Activated CD4-positive, alpha-beta T cell treated with anti-CD3 and anti-CD28 coated beads, Interleukin-2, amount 10 ng/mL, durations not matched to agents 7 days and 5 days (primary cell): ENCODE results near the gene UQCRH. TPM values are rescaled to one million over a fixed set of nuclear protein-coding genes. Genes with fewer than 3 reads are reported as not detected.

Experiments used
- total RNA-seq, 2 experiments: library from RNA; stranded (reverse); gene quantifications; one replicate each; pipeline ENCODE4 v1.2.3, GENCODE V29; 2021

UQCRH gene
- total RNA-seq, 2 experiments from 2014 or later = 247 to 273 TPM

Other genes with a start within 250 kb of the UQCRH start
- 1 to 10 TPM; 3.5 to 3.9 TPM for gene PIK3R3, start 171.1 kb upstream of the UQCRH start, total RNA-seq
- not detected for gene TSPAN1, start 128.6 kb upstream of the UQCRH start, total RNA-seq
- gene P3R3URF, start 127.2 kb upstream of the UQCRH start, total RNA-seq = not detected
- gene POMGNT1, start 105.3 kb upstream of the UQCRH start, total RNA-seq = 10 to 100 TPM; 32.0 to 33.4 TPM
- gene LURAP1, start 100.4 kb upstream of the UQCRH start, total RNA-seq = not detected
- 10 to 100 TPM; 46.7 to 54.0 TPM for gene RAD54L, start 55.9 kb upstream of the UQCRH start, total RNA-seq
- gene LRRC41, start 82 bp upstream of the UQCRH start, total RNA-seq = 10 to 100 TPM; 37.1 to 40.6 TPM
- gene NSUN4, start 37.1 kb downstream of the UQCRH start, total RNA-seq = 10 to 100 TPM; 22.2 to 22.3 TPM
- gene FAAH, start 90.6 kb downstream of the UQCRH start, total RNA-seq = 1 to 10 TPM; 6.1 to 7.6 TPM
- under 1 TPM in 1 of 2 experiments, not detected in 1; 0.10 TPM for gene DMBX1, start 186.1 kb downstream of the UQCRH start, total RNA-seq
- gene KNCN, start 247.9 kb downstream of the UQCRH start, total RNA-seq = not detected